HG02970 (cell line): ENCODE measurements around the gene TMCC2.

Experiments
- ATAC-seq: cut with Tn5 transposase; IDR thresholded peaks from one replicate; pipeline ENCODE4 v1.9.1; 2021; ENCODE audit warnings: mild to moderate bottlenecking, moderate library complexity, moderate number of reproducible peaks; ENCODE audit not compliant: unreplicated experiment, low FRiP score

The TMCC2 gene

DNA sequence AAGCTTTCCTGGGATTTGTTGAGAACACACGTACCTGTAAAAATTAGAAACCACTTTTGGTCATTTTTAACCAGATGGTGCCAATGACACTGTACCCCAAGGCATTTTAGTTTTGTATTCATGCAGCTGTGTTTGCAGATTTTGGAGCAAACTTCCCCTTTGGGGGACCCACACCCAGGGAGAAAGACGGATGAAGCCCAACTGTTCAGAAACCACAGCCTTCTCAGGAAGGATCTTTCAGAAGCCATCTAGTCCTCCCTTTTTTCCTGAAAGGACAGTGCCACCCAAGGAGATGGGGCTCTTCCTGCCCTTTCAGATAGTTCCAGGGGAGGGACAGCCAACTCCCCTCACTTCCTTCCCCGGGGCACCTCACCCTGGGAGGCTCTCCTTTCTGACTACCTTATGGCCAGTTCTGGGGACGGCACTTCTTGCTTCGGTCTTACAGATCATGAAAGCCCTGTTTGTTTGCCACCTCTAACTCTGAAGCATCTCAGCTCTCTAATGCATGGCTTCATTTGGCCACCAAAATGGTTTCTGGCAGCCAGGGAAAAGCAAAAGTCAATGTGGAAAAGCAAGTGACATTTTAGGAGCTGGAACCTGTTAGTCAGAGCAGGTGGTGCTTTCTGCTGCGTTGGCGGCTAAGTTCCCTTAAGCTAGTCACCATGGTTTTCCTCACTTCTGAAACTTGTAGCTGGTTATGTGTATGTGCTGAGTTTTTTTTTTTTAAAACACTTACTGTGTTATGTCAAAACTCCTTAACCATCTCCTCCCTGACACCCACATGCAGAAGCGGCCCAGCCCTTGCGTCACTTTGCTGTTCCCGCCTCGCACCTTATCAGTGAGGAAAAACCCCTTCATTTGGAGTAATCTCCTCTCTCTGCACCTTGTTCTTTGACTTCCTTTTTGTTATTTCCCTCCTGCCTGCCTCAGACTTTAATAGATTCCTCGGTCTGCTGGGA lies 10.1 kb downstream of the TMCC2 start:
- ATAC-seq = no peak

DNA sequence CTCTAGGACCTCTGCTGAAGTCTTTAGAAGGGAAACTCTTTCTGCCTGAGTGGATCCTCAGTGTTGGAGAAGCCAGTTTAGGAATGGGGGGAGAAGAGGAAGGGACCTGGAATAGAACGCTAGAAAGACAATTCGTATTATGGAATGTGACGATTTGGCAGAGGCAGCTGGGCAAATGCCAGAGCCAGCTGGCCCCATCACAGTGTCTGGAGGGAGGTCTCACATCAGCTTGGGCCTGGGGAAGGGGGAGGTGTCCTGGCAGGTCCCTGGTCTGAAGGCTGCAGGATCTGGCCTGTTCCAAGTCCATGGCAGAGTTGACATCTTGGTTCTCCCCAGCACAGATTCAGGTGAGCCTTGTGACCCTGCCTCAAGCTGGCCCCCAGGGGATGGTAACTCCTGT lies 11.3 kb downstream of the TMCC2 start:
- no peak for ATAC-seq

GRCh38 chr1:205240118-205240517 lies 12.4 kb downstream of the TMCC2 start:
- ATAC-seq = no peak

DNA sequence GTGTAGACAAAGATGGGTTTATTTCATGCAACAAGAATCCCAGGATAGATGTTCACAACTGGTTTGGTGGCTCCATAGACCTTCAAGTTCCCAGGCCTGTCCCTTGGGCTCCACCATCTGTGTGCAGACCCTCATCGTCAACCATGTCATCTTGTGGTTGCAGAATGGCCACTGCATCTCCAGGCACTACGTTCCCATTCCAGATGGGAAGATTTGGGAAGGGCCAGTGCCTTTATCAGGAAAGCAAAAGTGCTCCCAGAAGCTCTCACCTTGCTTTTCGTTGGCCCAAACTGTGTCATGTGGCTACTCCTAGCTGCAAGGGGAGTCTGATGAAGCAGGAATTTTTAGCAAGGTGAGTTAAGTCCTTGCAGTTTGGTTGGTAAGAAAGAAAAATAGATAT lies 12.8 kb downstream of the TMCC2 start:
- ATAC-seq = no peak

GRCh38 chr1:205241366-205242030 lies 13.8 kb downstream of the TMCC2 start:
- ATAC-seq = no peak

- ATAC-seq = no peak
These were observed 15.8 kb downstream of the TMCC2 start for GRCh38 chr1:205243350-205244191.

GRCh38 chr1:205244384-205244783 lies 16.6 kb downstream of the TMCC2 start:
- no peak for ATAC-seq

GRCh38 chr1:205245096-205245495 lies 17.4 kb downstream of the TMCC2 start:
- ATAC-seq = no peak

- no peak for ATAC-seq
These were observed 18.8 kb downstream of the TMCC2 start for GRCh38 chr1:205246351-205247119.

DNA sequence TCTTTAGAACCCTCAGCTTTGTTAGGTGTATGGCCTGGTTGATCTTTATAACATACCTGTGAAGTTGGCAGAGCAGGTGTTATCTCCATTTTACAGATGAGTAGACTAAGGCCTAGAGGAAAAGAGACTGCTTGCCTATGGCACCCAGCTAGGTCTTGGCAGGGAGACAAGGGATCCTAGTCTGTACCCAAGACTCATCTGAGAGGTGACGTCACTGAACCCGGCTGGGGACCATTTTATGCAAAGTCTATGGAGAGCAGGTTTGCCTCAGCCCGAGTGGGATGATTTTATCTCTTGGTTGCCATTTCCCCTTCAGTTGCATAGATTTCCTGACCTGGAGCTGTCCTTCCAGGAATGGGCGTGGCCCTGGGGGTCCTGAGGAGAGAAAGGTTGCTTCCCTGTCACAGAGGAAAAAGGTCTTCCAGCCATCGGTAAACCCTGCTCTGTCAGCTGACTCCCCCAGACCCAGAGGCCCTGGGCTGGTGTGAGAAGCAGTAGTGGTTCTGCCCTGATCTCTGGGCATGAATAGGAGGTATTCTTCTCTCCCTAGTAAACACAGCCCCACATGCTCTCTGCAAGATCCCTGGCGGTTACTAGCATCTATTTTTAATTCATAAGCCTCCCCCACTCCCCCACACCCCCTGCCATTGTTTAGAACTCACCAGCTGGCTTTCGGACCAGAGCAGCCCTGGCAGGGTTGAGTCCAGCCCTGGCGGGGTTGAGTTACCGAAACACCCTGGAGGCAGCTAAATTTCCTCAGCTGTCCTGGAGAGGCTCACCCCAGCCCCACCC lies 19.6 kb downstream of the TMCC2 start:
- ATAC-seq = no peak

DNA sequence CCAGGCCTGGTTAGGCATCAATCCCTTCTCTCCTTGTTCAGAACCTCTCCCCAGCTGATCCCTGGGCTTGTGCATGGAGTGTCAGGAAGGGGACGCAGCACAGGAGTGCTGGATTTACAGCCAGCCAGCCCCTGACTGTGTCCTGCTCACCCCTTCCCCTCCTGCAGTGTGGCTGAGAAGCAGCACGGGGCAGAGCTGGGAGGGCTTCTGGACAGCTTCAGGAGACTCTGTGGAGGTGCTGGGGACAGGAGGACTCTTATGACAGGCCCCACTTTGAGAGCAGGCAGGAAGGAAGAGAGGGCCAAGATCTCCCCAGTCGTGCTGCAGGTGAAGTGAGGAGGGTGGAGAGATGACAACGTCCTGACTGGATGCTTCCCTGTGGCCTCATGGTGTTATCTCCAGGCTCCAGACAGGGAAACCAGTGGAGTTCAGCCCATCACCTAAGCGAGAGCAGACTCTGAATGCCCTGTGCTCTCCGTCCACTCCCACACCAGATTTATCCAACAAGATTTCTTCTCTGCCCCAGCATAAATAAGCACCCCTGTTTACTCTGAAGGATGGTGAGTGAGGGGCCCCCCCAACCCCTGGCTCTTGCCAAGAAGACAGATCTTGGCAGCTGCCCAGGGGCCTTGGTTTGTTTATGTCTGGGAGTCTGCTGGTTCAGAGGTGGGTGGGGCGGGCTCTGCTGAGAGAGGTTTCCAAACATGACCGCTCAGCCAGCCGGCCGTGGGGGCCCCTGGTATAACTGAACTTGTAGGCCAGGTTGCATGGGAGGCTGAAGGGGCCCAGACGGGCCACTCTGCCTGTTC lies 21.3 kb downstream of the TMCC2 start:
- no peak for ATAC-seq

DNA sequence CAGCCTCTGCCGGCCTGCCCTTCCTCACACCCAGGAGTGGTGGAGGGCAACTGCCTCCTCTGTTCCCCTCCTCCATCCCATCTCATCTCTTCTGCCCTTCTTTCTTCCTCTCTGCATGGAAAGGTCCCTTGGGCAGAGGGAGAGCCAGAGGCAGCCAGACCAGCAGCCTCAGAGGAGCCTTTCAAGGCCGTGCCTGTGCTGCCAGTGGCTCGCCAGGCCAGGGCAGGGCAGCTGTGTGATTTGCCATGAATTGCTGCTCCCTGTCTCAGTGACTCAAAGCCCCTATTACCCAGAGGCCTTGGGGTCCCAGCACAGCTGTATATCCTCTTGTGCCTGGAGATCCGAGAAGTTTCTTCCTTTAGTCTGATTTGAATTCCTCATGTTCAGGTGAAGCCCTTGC lies 21.9 kb downstream of the TMCC2 start:
- no peak for ATAC-seq

DNA sequence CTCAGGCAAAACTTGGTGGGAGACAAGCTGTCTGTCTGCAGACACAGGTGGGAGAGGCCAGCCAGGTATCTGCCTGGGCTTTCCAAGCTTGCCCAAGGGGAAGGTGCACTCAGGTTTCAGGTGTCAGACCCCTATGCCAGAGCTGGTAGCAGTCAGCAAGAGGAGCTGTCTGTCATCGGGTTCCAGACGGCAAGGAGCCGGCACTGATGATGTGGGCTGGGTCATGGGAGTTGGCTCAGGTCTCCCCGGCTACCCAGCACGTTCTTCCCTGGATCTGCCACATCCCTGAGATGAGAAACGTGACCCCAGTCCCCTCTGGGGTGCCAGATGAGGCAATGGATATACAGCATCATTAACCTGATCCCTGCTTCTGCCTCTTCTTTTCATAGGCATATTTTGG lies 23.0 kb downstream of the TMCC2 start:
- no peak for ATAC-seq

GRCh38 chr1:205251576-205251975 lies 23.8 kb downstream of the TMCC2 start:
- ATAC-seq = no peak

DNA sequence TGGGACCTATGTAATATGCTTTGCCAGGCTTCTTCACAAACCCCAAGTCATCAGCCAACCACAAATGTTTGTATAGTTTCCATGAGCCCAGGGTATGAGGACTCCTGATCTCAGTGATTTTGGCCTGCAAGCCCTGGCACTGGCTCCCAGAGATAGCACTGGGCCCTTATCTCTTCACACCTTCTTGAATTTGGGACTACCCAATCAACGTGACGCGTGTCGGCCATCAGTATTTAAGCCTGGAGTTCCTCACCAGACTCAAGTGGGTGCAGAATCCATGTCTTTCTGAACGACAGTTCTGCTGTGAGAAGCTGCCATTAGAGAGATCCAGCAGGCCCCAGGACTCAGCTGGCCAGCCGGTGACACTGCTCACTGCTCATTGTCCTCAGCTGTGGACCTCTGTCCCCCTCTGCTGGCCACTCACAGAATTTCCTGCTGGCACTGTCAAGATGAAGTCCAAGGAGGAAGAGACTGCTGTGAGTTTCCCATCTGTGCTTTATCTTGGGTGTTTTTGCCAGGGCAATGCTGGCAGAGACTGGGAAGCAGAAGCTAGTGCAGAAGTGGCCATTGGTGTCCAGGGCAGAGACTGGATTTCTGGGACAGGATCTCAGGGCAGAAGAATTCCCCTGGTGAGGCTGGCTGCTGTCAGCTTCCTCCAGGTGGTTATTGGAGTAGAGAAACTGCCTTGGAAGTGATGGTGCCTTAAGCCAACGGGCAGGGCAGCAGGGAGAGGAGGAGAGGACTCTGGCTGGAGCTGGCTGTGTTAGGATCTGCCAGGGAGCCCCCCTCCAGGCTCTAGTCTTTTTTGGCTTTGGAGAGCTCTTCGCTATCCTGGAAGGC lies 28.4 kb downstream of the TMCC2 start:
- ATAC-seq = no peak

DNA sequence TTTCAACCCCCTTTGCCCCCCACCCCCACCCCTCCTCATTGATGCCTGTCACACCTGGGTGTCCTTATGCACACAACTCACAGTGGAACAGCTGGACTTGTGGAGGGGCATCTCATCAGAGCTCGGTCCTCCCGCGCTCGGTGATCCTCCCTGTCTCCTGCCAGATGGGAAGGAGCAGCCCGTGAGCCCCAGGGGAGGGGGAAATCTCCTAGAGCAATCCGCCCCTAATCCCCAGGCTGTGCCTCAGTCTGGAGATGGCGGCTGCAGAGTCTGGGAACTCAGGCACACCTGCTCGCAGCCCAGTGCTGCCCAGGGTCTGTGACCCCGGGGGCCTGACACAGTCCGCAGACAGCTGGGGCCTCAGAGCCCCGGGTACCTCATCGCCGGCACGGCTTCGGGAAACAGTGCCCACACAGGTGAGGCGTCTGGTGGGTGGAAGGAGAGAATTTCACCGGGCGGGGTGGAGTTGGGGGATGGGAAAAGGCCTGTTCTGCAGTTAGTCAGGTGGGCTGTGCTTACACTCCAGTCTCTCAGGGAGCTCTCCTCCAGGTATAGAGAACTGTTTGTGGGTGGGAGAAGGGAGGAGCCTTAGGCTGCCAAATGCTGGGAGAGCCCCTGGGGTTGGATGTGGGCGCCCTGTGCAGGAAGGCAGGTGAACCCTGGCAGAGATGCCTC lies 29.3 kb downstream of the TMCC2 start:
- ATAC-seq = no peak

- no peak for ATAC-seq
These were observed 30.0 kb downstream of the TMCC2 start for GRCh38 chr1:205257735-205258134.
